A549 (cell line): ENCODE measurements around the gene C21orf58. TPM values are rescaled to one million over a fixed set of nuclear protein-coding genes. Genes with fewer than 3 reads are reported as not detected.

ENCODE experiments used
- ATAC-seq, 2 experiments: fragments of 200-7000 bp in 1 of 2; fragments of >200 bp in 1 of 2; cut with Nextera tagmentation in 1 of 2; cut with Tn5 transposase in 1 of 2; 3 replicates each; pipeline versions ENCODE4 v1.8.0 to v1.9.1; 2018 to 2020; ENCODE audit warnings: mild to moderate bottlenecking in 1 of 2, moderate library complexity in 1 of 2
- CTCF ChIA-PET: fragments of 300-600 bp; sonication (Branson Sonifier 250); formaldehyde crosslinking; extraction: SDS; loops from one replicate; lab custom pipeline; 2021; ENCODE audit warnings: antibody characterized with exemption, inconsistent platforms; lab: Yijun Ruan, JAX
- POLR2A ChIA-PET: fragments of 350-600 bp; formaldehyde crosslinking; extraction: SDS; loops from one replicate; lab custom pipeline; 2021; ENCODE audit warnings: antibody characterized with exemption, inconsistent platforms; lab: Yijun Ruan, JAX
- DNase-seq, 2 experiments: peaks; one replicate each; pipeline versions ENCODE4 v3.0.0 to v3.0.0-alpha.2; 2011 to 2016; ENCODE audit warnings: low read depth in 1 of 2, low spot score in 1 of 2
- FAIRE-seq: peaks from 2 replicates; lab custom pipeline; 2011; peaks lifted over from hg19 to GRCh38; lab: Jason Lieb, UNC
- H3K27ac ChIP-seq, 2 experiments: fragments of >200 bp; sonication (Bioruptor Twin); formaldehyde crosslinking; 3 replicates each; pipeline ENCODE4 v1.5.1; 2016 to 2017
- H3K4me1 ChIP-seq: fragments of >200 bp; sonication (Bioruptor Twin); formaldehyde crosslinking; 3 replicates; pipeline ENCODE4 v1.6.1; 2016
- H3K4me2 ChIP-seq: fragments of >200 bp; sonication (Bioruptor Twin); formaldehyde crosslinking; 3 replicates; pipeline ENCODE4 v1.6.1; 2016
- H3K4me3 ChIP-seq: fragments of >200 bp; sonication (Bioruptor Twin); formaldehyde crosslinking; 3 replicates; pipeline ENCODE4 v1.5.1; 2016
- H3K9me3 ChIP-seq: fragments of >200 bp; sonication (Bioruptor Twin); formaldehyde crosslinking; 3 replicates; pipeline ENCODE4 v1.6.1; 2016
- CBX2 ChIP-seq: fragments of 200-600 bp; sonication (generic); IDR thresholded peaks from 2 replicates; pipeline ENCODE4 v1.6.1; 2016; ENCODE audit warnings: low read depth, mild to moderate bottlenecking, borderline replicate concordance
- CEBPB ChIP-seq, 2 experiments: fragments of >200 bp in 1 of 2; sonication (Bioruptor Twin) in 1 of 2; formaldehyde crosslinking in 1 of 2; IDR thresholded peaks; 2 replicates each; pipeline ENCODE4 v1.6.1; 2012 to 2016
- CHD2 ChIP-seq: fragments of 150-350 bp; IDR thresholded peaks from 2 replicates; pipeline ENCODE4 v1.6.1; 2014; ENCODE audit warnings: low read length; ENCODE audit not compliant: partially characterized antibody
- CTCF ChIP-seq: fragments of >200 bp; sonication (Bioruptor Twin); formaldehyde crosslinking; IDR thresholded peaks from 3 replicates; pipeline ENCODE4 v1.5.1; 2016
- EHF ChIP-seq: fragments of 250-450 bp; sonication (Bioruptor Pico); IDR thresholded peaks from 2 replicates; pipeline ENCODE4 v1.5.0; 2020; ENCODE audit warnings: mild to moderate bottlenecking
- EP300 ChIP-seq, 2 experiments: fragments of >200 bp; sonication (Bioruptor Twin); formaldehyde crosslinking; IDR thresholded peaks; 2 replicates in 1 of 2; 3 replicates in 1 of 2; pipeline ENCODE4 v1.6.1; 2016 to 2017
- ESRRA ChIP-seq: fragments of 150-350 bp; IDR thresholded peaks from 2 replicates; pipeline ENCODE4 v1.6.1; 2014; ENCODE audit warnings: mild to moderate bottlenecking, low read length, borderline replicate concordance
- GATA3 ChIP-seq: IDR thresholded peaks from 2 replicates; pipeline ENCODE4 v1.6.1; 2012; ENCODE audit warnings: borderline replicate concordance
- HEYL ChIP-seq: fragments of 250-450 bp; sonication (Bioruptor Pico); IDR thresholded peaks from 2 replicates; pipeline ENCODE4 v1.8.0; 2021; ENCODE audit warnings: mild to moderate bottlenecking, moderate library complexity
- HOXA7 ChIP-seq: fragments of 250-450 bp; sonication (Bioruptor Pico); IDR thresholded peaks from 2 replicates; pipeline ENCODE4 v1.5.0; 2020; ENCODE audit warnings: mild to moderate bottlenecking, moderate library complexity
- HOXB13 ChIP-seq: fragments of 250-450 bp; sonication (Bioruptor Pico); IDR thresholded peaks from 2 replicates; pipeline ENCODE4 v1.5.0; 2020; ENCODE audit warnings: low read depth, mild to moderate bottlenecking, moderate library complexity
- JUN ChIP-seq, 2 experiments: fragments of >200 bp; sonication (Bioruptor Twin); formaldehyde crosslinking; IDR thresholded peaks; 2 replicates in 1 of 2; 3 replicates in 1 of 2; pipeline ENCODE4 v1.6.1; 2016 to 2017
- MAFK ChIP-seq: fragments of 450-650 bp; IDR thresholded peaks from 2 replicates; pipeline ENCODE4 v1.6.1; 2014; ENCODE audit not compliant: partially characterized antibody
- NFE2L2 ChIP-seq: fragments of 150-350 bp; conservative IDR thresholded peaks from 2 replicates; pipeline ENCODE4 v1.6.1; 2014; ENCODE audit warnings: low read length
- NR3C1 ChIP-seq: fragments of >200 bp; sonication (Bioruptor Twin); formaldehyde crosslinking; IDR thresholded peaks from 3 replicates; pipeline ENCODE4 v1.6.1; 2017
- RAD21 ChIP-seq, 2 experiments: fragments of >200 bp in 1 of 2; sonication (Bioruptor Twin) in 1 of 2; formaldehyde crosslinking in 1 of 2; IDR thresholded peaks in 1 of 2; conservative IDR thresholded peaks in 1 of 2; 2 replicates in 1 of 2; 3 replicates in 1 of 2; pipeline ENCODE4 v1.6.1; 2012 to 2018; ENCODE audit warnings: inconsistent platforms in 1 of 2
- RARB ChIP-seq: fragments of 250-450 bp; sonication (Bioruptor Pico); IDR thresholded peaks from 2 replicates; pipeline ENCODE4 v1.8.0; 2021; ENCODE audit warnings: mild to moderate bottlenecking, moderate library complexity
- RCOR1 ChIP-seq: fragments of 150-350 bp; IDR thresholded peaks from 2 replicates; pipeline ENCODE4 v1.6.1; 2014; ENCODE audit warnings: antibody characterized with exemption, low read length, low read depth
- SREBF2 ChIP-seq: fragments of 450-650 bp; IDR thresholded peaks from 2 replicates; pipeline ENCODE4 v1.6.1; 2014; ENCODE audit warnings: mild to moderate bottlenecking, moderate library complexity
- TP53 ChIP-seq: fragments of 250-450 bp; sonication (Bioruptor Pico); IDR thresholded peaks from 2 replicates; pipeline ENCODE4 v1.5.0; 2021; ENCODE audit warnings: mild to moderate bottlenecking, moderate library complexity
- ZNF302 ChIP-seq: fragments of 250-450 bp; sonication (Bioruptor Pico); IDR thresholded peaks from 2 replicates; pipeline ENCODE4 v1.9.0; 2021; ENCODE audit warnings: inconsistent platforms, mild to moderate bottlenecking, moderate library complexity
- WGBS: methylation state at CpG from one replicate; pipeline ENCODE4 v1.1.6; 2017; ENCODE audit errors: missing lambda C conversion rate; 5-methylcytosine and 5-hydroxymethylcytosine counted together
- polyA plus RNA-seq, 4 experiments: library from polyadenylated mRNA; depleted of rRNA in 3 of 4; stranded (reverse); fragments of >200 nt; fragmentation: RNase III in 1 of 4; extraction: RNeasy Plus Mini Kit Qiagen cat#74134 plus additional on column Dnase treatment in 1 of 4; gene quantifications; 2 replicates in 3 of 4; 3 replicates in 1 of 4; pipeline ENCODE4 v1.2.3, GENCODE V29; 2011 to 2017
- TF ChIP-seq, protein P1 (sequence below): fragments of >200 bp; sonication (Bioruptor Twin); formaldehyde crosslinking; IDR thresholded peaks from 2 replicates; pipeline ENCODE4 v1.6.1; 2016

The C21orf58 gene
- polyA plus RNA-seq, 2 of the 4 experiments (the other 2 are of a cell fraction), result 3.2 to 8.5 TPM

- TF ChIP-seq RAD21 (conservative IDR thresholded peaks at IDR 0.05 in 1 of 2, IDR thresholded peaks at IDR 0.05 in 1 of 2) (no peak), CEBPB (IDR thresholded peaks at IDR 0.05) (no peak)
These were observed 1.1 kb downstream of the C21orf58 start (continued) for GRCh38 chr21:46322351-46323226.

GRCh38 chr21:46320331-46320801 is 3.3 kb downstream of the C21orf58 start:
- no peak for DNase-seq
- Histone ChIP-seq H3K9me3 (no peaks in the 10 kb centered on the region), H3K4me1 (peaks cover 12% of the 10 kb centered on the region; the same call in 2 of the 3 replicates), H3K4me2 (no peak overlapping the region), H3K27ac (no peak overlapping the region)
- POLR2A ChIA-PET, result no interaction called here
- no peak for ATAC-seq
- TF ChIP-seq CTCF, result no peak
- no peak for TF ChIP-seq TP53
- TF ChIP-seq GATA3, result no peak
- TF ChIP-seq HOXB13 (CRISPR knock-in tag), result no peak
- no peak for TF ChIP-seq ZNF302
- TF ChIP-seq CBX2, result no peak
- no peak for TF ChIP-seq HOXA7 (CRISPR knock-in tag)
- TF ChIP-seq RARB (CRISPR knock-in tag), result no peak
- no peak for TF ChIP-seq EP300 (IDR thresholded peaks at IDR 0.05)
- no peak for TF ChIP-seq SREBF2
- TF ChIP-seq RAD21 (conservative IDR thresholded peaks at IDR 0.05 in 1 of 2, IDR thresholded peaks at IDR 0.05 in 1 of 2), result no peak
- TF ChIP-seq NR3C1, result no peak
- TF ChIP-seq MAFK, result no peak
- TF ChIP-seq CHD2, result no peak
- no peak for TF ChIP-seq JUN (IDR thresholded peaks at IDR 0.05)
- TF ChIP-seq EHF (CRISPR knock-in tag), result no peak
- TF ChIP-seq NFE2L2, result no peak
- TF ChIP-seq RCOR1, result no peak
- TF ChIP-seq ESRRA, result no peak
- TF ChIP-seq HEYL (CRISPR knock-in tag), result no peak
- TF ChIP-seq, all 56 proteins: peak for 0
- 89% methylated on average over 4 of the region's 4 CpGs for WGBS
- FAIRE-seq, result no peak
- CTCF ChIA-PET, result no interaction called here
- no peak overlapping the region for H3K4me3 ChIP-seq

DNA sequence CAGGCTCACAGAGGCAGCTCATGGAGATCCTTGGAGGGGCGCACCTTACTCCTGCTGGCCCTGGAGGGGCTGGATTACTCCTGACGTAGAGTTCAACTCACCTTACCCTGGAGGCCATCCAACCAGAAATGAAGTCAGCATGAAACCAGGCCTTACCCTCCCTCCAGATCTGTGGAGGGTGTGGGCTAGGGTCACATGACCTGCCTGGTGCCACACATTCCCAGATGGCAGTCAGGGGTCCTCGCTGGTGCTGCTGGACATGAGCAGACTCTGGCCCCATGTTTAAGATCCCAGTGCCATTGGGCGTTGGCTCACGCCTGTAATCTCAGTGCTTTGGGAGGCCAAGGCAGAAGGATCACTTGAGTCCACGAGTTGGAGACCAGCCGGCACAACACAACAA is 4.5 kb downstream of the C21orf58 start:
- no peak for FAIRE-seq
- WGBS, result 95% methylated on average over 5 of the region's 7 CpGs
- Histone ChIP-seq H3K4me3 (no peak overlapping the region), H3K27ac (no peak overlapping the region), H3K4me1 (peaks cover 12% of the 10 kb centered on the region; the same call in 2 of the 3 replicates), H3K4me2 (no peak overlapping the region), H3K9me3 (no peaks in the 10 kb centered on the region)
- DNase-seq, result no peak
- POLR2A ChIA-PET, result no interaction called here
- TF ChIP-seq, protein P1, sequence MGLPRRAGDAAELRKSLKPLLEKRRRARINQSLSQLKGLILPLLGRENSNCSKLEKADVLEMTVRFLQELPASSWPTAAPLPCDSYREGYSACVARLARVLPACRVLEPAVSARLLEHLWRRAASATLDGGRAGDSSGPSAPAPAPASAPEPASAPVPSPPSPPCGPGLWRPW, result no peak
- TF ChIP-seq CTCF, result no peak
- no peak for ATAC-seq
- CTCF ChIA-PET, result no interaction called here
